GM19238 (cell line): ENCODE results near the gene SLC35E1.
"Not testable (repeated sequence)": the region's sequence is repeated elsewhere in the genome, so short reads cannot be mapped to it uniquely, and the experiment has no call there.

ENCODE experiments used
- DNase-seq: peaks from one replicate; pipeline ENCODE4 v3.0.0; 2011; ENCODE audit warnings: low spot score; ENCODE audit not compliant: insufficient read length

Gene SLC35E1

GRCh38 chr19:16581971-16582343 is 9.7 kb upstream of the SLC35E1 start:
- DNase-seq, result no peak

GRCh38 chr19:16581145-16581970 is 9.1 kb upstream of the SLC35E1 start:
- no peak for DNase-seq

GRCh38 chr19:16579381-16579780 is 7.2 kb upstream of the SLC35E1 start:
- DNase-seq, result no peak

- no peak for DNase-seq
Measured at GRCh38 chr19:16577531-16577985, 5.3 kb upstream of the SLC35E1 start.

- no peak for DNase-seq
Measured at GRCh38 chr19:16576690-16577530, 4.7 kb upstream of the SLC35E1 start.

GRCh38 chr19:16575861-16576689 is 3.9 kb upstream of the SLC35E1 start:
- no peak for DNase-seq

- DNase-seq, result no peak
Measured at GRCh38 chr19:16575282-16575681, 3.1 kb upstream of the SLC35E1 start.

GRCh38 chr19:16573925-16574324 is 1.7 kb upstream of the SLC35E1 start:
- DNase-seq, result no peak

- no peak for DNase-seq
Measured at GRCh38 chr19:16573296-16573695, 1.1 kb upstream of the SLC35E1 start.

- DNase-seq, result no peak
Measured at GRCh38 chr19:16571822-16572331, 338 bp downstream of the SLC35E1 start.

GRCh38 chr19:16571283-16571682 is 932 bp downstream of the SLC35E1 start:
- no peak for DNase-seq

GRCh38 chr19:16569609-16570320 is 2.5 kb downstream of the SLC35E1 start:
- DNase-seq, result no peak

- no peak for DNase-seq
Measured at GRCh38 chr19:16566702-16567101, 5.5 kb downstream of the SLC35E1 start.

GRCh38 chr19:16566161-16566560 is 6.1 kb downstream of the SLC35E1 start:
- no peak for DNase-seq

- no peak for DNase-seq
Measured at GRCh38 chr19:16564842-16565241, 7.4 kb downstream of the SLC35E1 start.

- no peak for DNase-seq
Measured at GRCh38 chr19:16562608-16563025, 9.6 kb downstream of the SLC35E1 start.

GRCh38 chr19:16561382-16561781 is 10.8 kb downstream of the SLC35E1 start:
- DNase-seq, result no peak

- no peak for DNase-seq
Measured at GRCh38 chr19:16559780-16560276, 12.4 kb downstream of the SLC35E1 start.

- no peak for DNase-seq
Measured at GRCh38 chr19:16554776-16555175, 17.4 kb downstream of the SLC35E1 start.

- not testable (repeated sequence) for DNase-seq
Measured at GRCh38 chr19:16551902-16552301, 20.3 kb downstream of the SLC35E1 start.
